ENCODE measurements around the gene AK9.
A peak's percentile ranks its signal among the peaks of the same experiment; 100 is the strongest.

The AK9 gene

GRCh38 chr6:109451376-109451775 is 239.6 kb downstream of the AK9 start:
- TF ChIP-seq PKNOX1 (IDR thresholded peaks at IDR 0.05): no peak
- no peak for TF ChIP-seq SP1 (IDR thresholded peaks at IDR 0.05)
- DNase-seq (ENCODE audit: extremely low spot score): no peak
- ChIA-PET CTCF (no interaction called here), POLR2A (interaction anchor here (6.2 kb wide), 1 partner anchor 9 kb away, joined by 39 read pairs; the partner anchor contains the start of genes PPIL6 and SMPD2)

- ChIA-PET POLR2A (no interaction called here), CTCF (interaction anchor here (1.4 kb wide), 1 partner anchor 10 kb away, joined by 4 read pairs; the partner anchor contains the start of genes PPIL6 and SMPD2)
- DNase-seq (ENCODE audit: extremely low spot score): no peak
- TF ChIP-seq ZNF384 (IDR thresholded peaks at IDR 0.05) (0 out of 2 replicates have a peak, but pooled peaks have one; percentile 47), L3MBTL2 (conservative IDR thresholded peaks at IDR 0.05) (no peak)
Observed at GRCh38 chr6:109450801-109451200, 240.2 kb downstream of the AK9 start.

GRCh38 chr6:109449795-109450673 is 241.0 kb downstream of the AK9 start:
- CTCF ChIA-PET: interaction anchor here (1.4 kb wide), 1 partner anchor 9 kb away, joined by 4 read pairs; the partner anchor contains the start of genes PPIL6 and SMPD2
- no peak for DNase-seq (ENCODE audit: extremely low spot score)
- no peak for TF ChIP-seq L3MBTL2 (conservative IDR thresholded peaks at IDR 0.05)
- no peak for TF ChIP-seq HDGF (IDR thresholded peaks at IDR 0.05; ENCODE audit: borderline replicate concordance)
- no peak for TF ChIP-seq LEF1 (IDR thresholded peaks at IDR 0.05; ENCODE audit: borderline replicate concordance)
- TF ChIP-seq ZNF384 (IDR thresholded peaks at IDR 0.05): no peak
- no peak for TF ChIP-seq PKNOX1 (IDR thresholded peaks at IDR 0.05)
- no peak for TF ChIP-seq FOXA1 (IDR thresholded peaks at IDR 0.05)
- TF ChIP-seq FOXM1 (IDR thresholded peaks at IDR 0.05; ENCODE audit: borderline replicate concordance): no peak
- no peak for TF ChIP-seq SUZ12 (IDR thresholded peaks at IDR 0.05)
- TF ChIP-seq BHLHE40 (IDR thresholded peaks at IDR 0.05; ENCODE audit: borderline replicate concordance): no peak
- TF ChIP-seq TARDBP (IDR thresholded peaks at IDR 0.05): no peak
- TF ChIP-seq SP1 (IDR thresholded peaks at IDR 0.05): no peak
- no peak for TF ChIP-seq FOXK2 (IDR thresholded peaks at IDR 0.05)
- TF ChIP-seq ARNT (IDR thresholded peaks at IDR 0.05): no peak
- TF ChIP-seq ELF4 (IDR thresholded peaks at IDR 0.05): no peak
- TF ChIP-seq CTBP1 (IDR thresholded peaks at IDR 0.05; ENCODE audit: borderline replicate concordance): no peak
- POLR2A ChIA-PET: interaction anchor here (1.0 kb wide), 1 partner anchor 9 kb away, joined by 4 read pairs; no protein-coding TSS in a partner anchor

- ChIA-PET POLR2A (interaction anchor here (1.0 to 1.6 kb wide), 2 partner anchors 8 kb away, joined by 3 to 4 read pairs; no protein-coding TSS in a partner anchor), CTCF (interaction anchor here (0.6 to 1.4 kb wide), 2 partner anchors 8 to 330 kb away, joined by 3 to 4 read pairs; partner anchors contain the start of genes PPIL6 and SMPD2)
- TF ChIP-seq FOXK2 (IDR thresholded peaks at IDR 0.05): no peak
- DNase-seq (ENCODE audit: extremely low spot score): no peak
Observed at GRCh38 chr6:109449064-109449794, 241.8 kb downstream of the AK9 start.

- no peak for DNase-seq (ENCODE audit: extremely low spot score)
- ChIA-PET POLR2A (interaction anchor here (1.6 kb wide), 1 partner anchor 9 kb away, joined by 3 read pairs; no protein-coding TSS in a partner anchor), CTCF (interaction anchor here (0.6 kb wide), 2 partner anchors 329 to 595 kb away, joined by 3 to 4 read pairs; no protein-coding TSS in a partner anchor)
- no peak for TF ChIP-seq HDGF (IDR thresholded peaks at IDR 0.05; ENCODE audit: borderline replicate concordance)
- no peak for TF ChIP-seq ARNT (IDR thresholded peaks at IDR 0.05)
Observed at GRCh38 chr6:109448615-109449014, 242.4 kb downstream of the AK9 start.

DNA sequence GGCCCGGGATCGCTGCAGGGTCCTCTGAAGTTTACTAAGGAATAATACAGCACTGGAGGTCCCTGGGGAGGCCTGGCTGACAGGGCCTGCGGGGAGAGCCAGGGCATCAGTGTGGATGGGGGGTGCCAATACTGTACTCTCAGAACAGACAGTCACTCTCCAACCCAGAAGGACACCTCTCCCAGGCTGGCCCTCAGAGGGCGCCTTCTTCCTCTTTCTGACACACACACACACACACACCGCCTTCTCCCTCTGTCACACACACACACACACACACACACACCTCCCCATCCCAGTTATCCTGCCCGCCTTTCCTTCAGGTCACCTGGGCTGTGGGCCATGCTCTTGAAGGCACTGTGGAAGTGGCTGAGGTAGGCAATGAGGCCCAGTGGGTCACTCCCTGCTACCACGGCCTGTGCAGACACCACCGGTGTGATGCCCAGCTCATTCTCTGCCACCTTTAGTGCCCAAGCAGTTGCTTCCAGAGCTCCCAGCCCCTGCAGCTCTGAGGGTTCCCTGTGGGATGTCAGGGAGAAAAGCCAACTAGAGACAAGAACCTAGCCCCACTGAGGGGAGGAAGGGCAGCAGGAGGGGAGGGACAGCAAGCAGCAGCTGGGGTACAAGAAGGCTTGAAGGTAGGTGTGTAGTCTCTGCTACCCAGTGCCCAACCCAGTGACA is 243.0 kb downstream of the AK9 start:
- TF ChIP-seq BHLHE40 (IDR thresholded peaks at IDR 0.05; ENCODE audit: borderline replicate concordance) (no peak), FOXK2 (IDR thresholded peaks at IDR 0.05) (no peak), FOXM1 (IDR thresholded peaks at IDR 0.05; ENCODE audit: borderline replicate concordance) (no peak), ARNT (IDR thresholded peaks at IDR 0.05) (no peak), ZNF384 (IDR thresholded peaks at IDR 0.05) (no peak), PKNOX1 (IDR thresholded peaks at IDR 0.05) (no peak), NFRKB (IDR thresholded peaks at IDR 0.05) (no peak), L3MBTL2 (conservative IDR thresholded peaks at IDR 0.05) (no peak), SP1 (IDR thresholded peaks at IDR 0.05) (no peak), LEF1 (IDR thresholded peaks at IDR 0.05; ENCODE audit: borderline replicate concordance) (no peak), TARDBP (IDR thresholded peaks at IDR 0.05) (no peak), ELF4 (IDR thresholded peaks at IDR 0.05) (no peak), HDGF (IDR thresholded peaks at IDR 0.05; ENCODE audit: borderline replicate concordance) (no peak), SUZ12 (IDR thresholded peaks at IDR 0.05) (no peak), CTBP1 (IDR thresholded peaks at IDR 0.05; ENCODE audit: borderline replicate concordance) (no peak), FOXA1 (IDR thresholded peaks at IDR 0.05) (no peak)
- DNase-seq (ENCODE audit: extremely low spot score): no peak
- CTCF ChIA-PET: interaction anchor here (0.6 kb wide), 2 partner anchors 328 to 596 kb away, joined by 3 to 4 read pairs; no protein-coding TSS in a partner anchor
- POLR2A ChIA-PET: interaction anchor here (1.6 kb wide), 1 partner anchor 9 kb away, joined by 3 read pairs; no protein-coding TSS in a partner anchor
